H1 (cell line): ENCODE results near the gene RRBP1.

ENCODE experiments used
- ASH2L ChIP-seq: fragments of 200-600, 300-600 bp; sonication (generic); IDR thresholded peaks from one replicate; pipeline ENCODE4 v1.7.1; 2017; ENCODE audit warnings: low read length
- CTCF ChIP-seq, 3 experiments: IDR thresholded peaks; 1 replicate in 2 of 3; 2 replicates in 1 of 3; pipeline versions ENCODE4 v1.5.1 to v1.6.1; 2011; ENCODE audit warnings: low read length in 3 of 3, mild to moderate bottlenecking in 3 of 3, inconsistent platforms in 2 of 3, low read depth in 1 of 3, moderate library complexity in 1 of 3; ENCODE audit not compliant: insufficient read depth in 1 of 3; ENCODE audit errors: control extremely low read depth in 1 of 3
- EZH2 ChIP-seq: fragments of 200-600 bp; sonication (generic); IDR thresholded peaks from 2 replicates; pipeline ENCODE4 v1.7.1; 2012; ENCODE audit warnings: low read depth, mild to moderate bottlenecking, moderate library complexity, low read length, inconsistent platforms; ENCODE audit not compliant: severe bottlenecking
- MAX ChIP-seq: IDR thresholded peaks from 2 replicates; pipeline ENCODE4 v1.6.1; 2012; ENCODE audit warnings: inconsistent platforms
- POLR2A ChIP-seq, 2 experiments: IDR thresholded peaks; 1 replicate in 1 of 2; 2 replicates in 1 of 2; pipeline ENCODE4 v1.6.1; 2011; ENCODE audit warnings: low read depth in 2 of 2, low read length in 2 of 2, mild to moderate bottlenecking in 2 of 2; ENCODE audit errors: control extremely low read depth in 1 of 2
- RBBP5 ChIP-seq: IDR thresholded peaks from 2 replicates; pipeline ENCODE4 v1.7.1; 2012; ENCODE audit warnings: low read depth, mild to moderate bottlenecking, inconsistent platforms, low read length, moderate library complexity, borderline replicate concordance
- SIX5 ChIP-seq: IDR thresholded peaks from 2 replicates; pipeline ENCODE4 v1.6.1; 2011; ENCODE audit warnings: mild to moderate bottlenecking, low read depth, low read length
- SP1 ChIP-seq: IDR thresholded peaks from 2 replicates; pipeline ENCODE4 v1.6.1; 2011; ENCODE audit warnings: low read depth, low read length
- TCF12 ChIP-seq: IDR thresholded peaks from 2 replicates; pipeline ENCODE4 v1.6.1; 2011; ENCODE audit warnings: low read depth, mild to moderate bottlenecking, low read length
- YY1 ChIP-seq: IDR thresholded peaks from 2 replicates; pipeline ENCODE4 v1.6.1; 2011; ENCODE audit warnings: low read depth, mild to moderate bottlenecking, low read length

- TF ChIP-seq POLR2A (IDR thresholded peaks at IDR 0.05; ENCODE audit: control extremely low read depth in 1 of 2, low read depth in 2 of 2, low read length in 2 of 2) (no peak), CTCF (IDR thresholded peaks at IDR 0.05; ENCODE audit: control extremely low read depth in 1 of 3, insufficient read depth in 1 of 3, low read depth in 1 of 3, low read length in 3 of 3) (no peak), EZH2 (no peak), YY1 (no peak), TCF12 (no peak), SP1 (no peak), MAX (no peak), SIX5 (no peak), ASH2L (no peak), RBBP5 (no peak)
Measured at GRCh38 chr20:17568045-17568788, 113.8 kb downstream of the RRBP1 start.
